SU-DHL-6 (cell line): ENCODE results near the gene CNTROB.

Experiments
- EZH2phosphoT487 ChIP-seq: fragments of 200-600 bp; sonication (generic), shearing (Covaris generic); conservative IDR thresholded peaks from 2 replicates; pipeline ENCODE4 v1.6.1; 2018; ENCODE audit warnings: mild to moderate bottlenecking, antibody characterized with exemption, low read length, moderate library complexity, mixed read lengths
- TF ChIP-seq, protein P1 (sequence below): fragments of 200-600 bp; sonication (generic); IDR thresholded peaks from one replicate; pipeline ENCODE4 v1.5.1; 2017; ENCODE audit warnings: antibody characterized with exemption, mild to moderate bottlenecking, low read length, moderate library complexity; ENCODE audit not compliant: insufficient read depth, poor library complexity, severe bottlenecking

DNA sequence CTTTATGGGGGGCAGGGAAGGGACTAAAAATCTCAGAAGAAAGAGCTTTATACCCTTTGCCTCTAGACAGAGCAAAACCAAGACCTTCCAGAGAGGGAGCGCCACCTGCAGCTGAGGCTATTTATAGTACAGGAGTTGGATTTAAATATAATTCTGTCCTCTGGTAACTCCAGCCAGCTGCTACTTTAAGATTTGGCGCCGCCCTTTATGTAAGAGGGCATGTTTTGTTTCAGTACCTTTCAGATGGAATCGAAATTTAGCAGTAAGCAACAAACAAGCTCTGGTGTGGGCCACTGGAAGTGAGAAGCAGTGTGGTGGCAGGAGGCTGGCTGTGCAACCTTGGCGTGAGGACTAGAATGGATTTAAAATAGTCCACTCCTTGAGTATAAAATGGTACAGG is 65.2 kb downstream of the CNTROB start:
- TF ChIP-seq, protein P1, sequence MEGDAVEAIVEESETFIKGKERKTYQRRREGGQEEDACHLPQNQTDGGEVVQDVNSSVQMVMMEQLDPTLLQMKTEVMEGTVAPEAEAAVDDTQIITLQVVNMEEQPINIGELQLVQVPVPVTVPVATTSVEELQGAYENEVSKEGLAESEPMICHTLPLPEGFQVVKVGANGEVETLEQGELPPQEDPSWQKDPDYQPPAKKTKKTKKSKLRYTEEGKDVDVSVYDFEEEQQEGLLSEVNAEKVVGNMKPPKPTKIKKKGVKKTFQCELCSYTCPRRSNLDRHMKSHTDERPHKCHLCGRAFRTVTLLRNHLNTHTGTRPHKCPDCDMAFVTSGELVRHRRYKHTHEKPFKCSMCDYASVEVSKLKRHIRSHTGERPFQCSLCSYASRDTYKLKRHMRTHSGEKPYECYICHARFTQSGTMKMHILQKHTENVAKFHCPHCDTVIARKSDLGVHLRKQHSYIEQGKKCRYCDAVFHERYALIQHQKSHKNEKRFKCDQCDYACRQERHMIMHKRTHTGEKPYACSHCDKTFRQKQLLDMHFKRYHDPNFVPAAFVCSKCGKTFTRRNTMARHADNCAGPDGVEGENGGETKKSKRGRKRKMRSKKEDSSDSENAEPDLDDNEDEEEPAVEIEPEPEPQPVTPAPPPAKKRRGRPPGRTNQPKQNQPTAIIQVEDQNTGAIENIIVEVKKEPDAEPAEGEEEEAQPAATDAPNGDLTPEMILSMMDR = no peak
- no peak for TF ChIP-seq EZH2phosphoT487
